ENCODE measurements around the gene LMO1. TPM values are rescaled to one million over a fixed set of nuclear protein-coding genes. Genes with fewer than 3 reads are reported as not detected.

Gene LMO1
- total RNA-seq, 4 donors from 2014 or later = 0.50 TPM; not detected in 3

GRCh38 chr11:8243458-8243857 is 20.2 kb downstream of the LMO1 start:
- no peaks in the 10 kb centered on the region for H3K4me1 ChIP-seq
- H3K9me3 ChIP-seq = no peaks in the 10 kb centered on the region
- intact Hi-C loops (cut with DNase I) = no loop called here
- DNase-seq (ENCODE audit: extremely low spot score) = no peak
- WGBS = 92% methylated on average over 5 of the region's 5 CpGs
- H3K4me3 ChIP-seq = no peak overlapping the region
- no peak overlapping the region for H3K27ac ChIP-seq (replicated peaks in 1 of 4)
- H3K36me3 ChIP-seq = no peaks in the 10 kb centered on the region
- peaks cover 0 to 16% (median 0%) of the 10 kb centered on the region in 4 donors for H3K27me3 ChIP-seq
- no peak for TF ChIP-seq POLR2AphosphoS5 (IDR thresholded peaks at IDR 0.05)
- TF ChIP-seq EP300 (IDR thresholded peaks at IDR 0.05) = no peak
- no peak for TF ChIP-seq CTCF (IDR thresholded peaks at IDR 0.05)
- TF ChIP-seq POLR2A (IDR thresholded peaks at IDR 0.05; ENCODE audit: low read depth) = no peak

GRCh38 chr11:8242499-8243280 is 21.0 kb downstream of the LMO1 start:
- Histone ChIP-seq H3K36me3 (no peaks in the 10 kb centered on the region), H3K27me3 (peaks cover 0 to 16% (median 0%) of the 10 kb centered on the region in 4 donors), H3K27ac (replicated peaks in 1 of 4) (no peak overlapping the region), H3K4me3 (no peak overlapping the region), H3K4me1 (no peaks in the 10 kb centered on the region), H3K9me3 (no peaks in the 10 kb centered on the region)
- intact Hi-C loops (cut with DNase I) = no loop called here
- no peak for TF ChIP-seq CTCF (IDR thresholded peaks at IDR 0.05)
- TF ChIP-seq POLR2AphosphoS5 (IDR thresholded peaks at IDR 0.05) = no peak
- TF ChIP-seq POLR2A (IDR thresholded peaks at IDR 0.05; ENCODE audit: low read depth) = no peak
- TF ChIP-seq EP300 (IDR thresholded peaks at IDR 0.05) = no peak
- WGBS = 85% methylated on average over 13 of the region's 19 CpGs
- DNase-seq (ENCODE audit: extremely low spot score) = no peak

GRCh38 chr11:8242118-8242475 is 21.6 kb downstream of the LMO1 start:
- H3K27me3 ChIP-seq = peaks cover 0 to 16% (median 0%) of the 10 kb centered on the region in 4 donors
- DNase-seq (ENCODE audit: extremely low spot score) = no peak
- no peak overlapping the region for H3K27ac ChIP-seq (replicated peaks in 1 of 4)
- TF ChIP-seq CTCF (IDR thresholded peaks at IDR 0.05) (no peak), POLR2AphosphoS5 (IDR thresholded peaks at IDR 0.05) (no peak), POLR2A (IDR thresholded peaks at IDR 0.05; ENCODE audit: low read depth) (no peak), EP300 (IDR thresholded peaks at IDR 0.05) (no peak)
- no peaks in the 10 kb centered on the region for H3K9me3 ChIP-seq
- WGBS = 92% methylated on average over 3 of the region's 3 CpGs
- H3K4me3 ChIP-seq = no peak overlapping the region
- intact Hi-C loops (cut with DNase I) = no loop called here
- no peaks in the 10 kb centered on the region for H3K36me3 ChIP-seq
- H3K4me1 ChIP-seq = no peaks in the 10 kb centered on the region

GRCh38 chr11:8241373-8242117 is 22.1 kb downstream of the LMO1 start:
- H3K27me3 ChIP-seq = peaks cover 0 to 16% (median 0%) of the 10 kb centered on the region in 4 donors
- DNase-seq (ENCODE audit: extremely low spot score) = no peak
- H3K4me1 ChIP-seq = no peaks in the 10 kb centered on the region
- TF ChIP-seq POLR2A (IDR thresholded peaks at IDR 0.05; ENCODE audit: low read depth) = no peak
- no peak for TF ChIP-seq POLR2AphosphoS5 (IDR thresholded peaks at IDR 0.05)
- no peak for TF ChIP-seq CTCF (IDR thresholded peaks at IDR 0.05)
- TF ChIP-seq EP300 (IDR thresholded peaks at IDR 0.05) = no peak
- intact Hi-C loops (cut with DNase I) = no loop called here
- no peaks in the 10 kb centered on the region for H3K36me3 ChIP-seq
- H3K9me3 ChIP-seq = no peaks in the 10 kb centered on the region
- H3K4me3 ChIP-seq = no peak overlapping the region
- no peak overlapping the region for H3K27ac ChIP-seq (replicated peaks in 1 of 4)

All from esophagus muscularis mucosa (tissue), 4 donors.